ENCODE results near the gene RASSF5.

DNA sequence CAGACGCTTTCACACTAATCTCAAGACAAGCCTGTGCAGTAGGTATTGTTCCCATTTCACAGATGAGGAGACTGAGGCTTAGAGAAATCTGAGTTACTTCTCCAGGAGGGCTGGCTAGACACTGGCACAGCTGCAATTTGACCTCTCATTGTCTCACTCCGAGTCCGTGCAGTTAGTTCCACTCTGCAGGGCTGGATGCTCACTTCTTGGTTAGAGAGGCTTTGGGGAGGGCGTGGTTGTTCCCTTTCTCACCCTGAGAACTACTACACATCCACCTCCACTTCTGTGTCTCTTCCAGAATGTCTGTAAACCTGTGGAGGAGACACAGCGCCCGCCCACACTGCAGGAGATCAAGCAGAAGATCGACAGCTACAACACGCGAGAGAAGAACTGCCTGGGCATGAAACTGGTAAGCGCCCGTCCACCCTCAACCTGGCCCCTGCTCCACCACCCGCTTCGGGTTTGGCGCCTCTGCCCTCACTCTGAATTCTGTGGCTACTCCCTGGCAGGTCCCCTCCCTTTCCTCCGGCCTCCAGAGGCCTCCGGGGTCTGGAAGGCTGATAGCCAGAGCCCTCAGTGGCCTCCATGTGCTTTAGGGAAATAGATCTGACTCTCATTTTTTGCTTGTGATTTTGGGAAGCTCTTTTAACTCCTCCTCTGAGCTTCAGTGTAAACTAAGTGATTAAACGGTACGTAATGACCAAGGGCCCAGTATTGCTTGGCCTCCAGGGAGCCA, 75.8 kb downstream of the RASSF5 start:
- TF ChIP-seq, protein P1, sequence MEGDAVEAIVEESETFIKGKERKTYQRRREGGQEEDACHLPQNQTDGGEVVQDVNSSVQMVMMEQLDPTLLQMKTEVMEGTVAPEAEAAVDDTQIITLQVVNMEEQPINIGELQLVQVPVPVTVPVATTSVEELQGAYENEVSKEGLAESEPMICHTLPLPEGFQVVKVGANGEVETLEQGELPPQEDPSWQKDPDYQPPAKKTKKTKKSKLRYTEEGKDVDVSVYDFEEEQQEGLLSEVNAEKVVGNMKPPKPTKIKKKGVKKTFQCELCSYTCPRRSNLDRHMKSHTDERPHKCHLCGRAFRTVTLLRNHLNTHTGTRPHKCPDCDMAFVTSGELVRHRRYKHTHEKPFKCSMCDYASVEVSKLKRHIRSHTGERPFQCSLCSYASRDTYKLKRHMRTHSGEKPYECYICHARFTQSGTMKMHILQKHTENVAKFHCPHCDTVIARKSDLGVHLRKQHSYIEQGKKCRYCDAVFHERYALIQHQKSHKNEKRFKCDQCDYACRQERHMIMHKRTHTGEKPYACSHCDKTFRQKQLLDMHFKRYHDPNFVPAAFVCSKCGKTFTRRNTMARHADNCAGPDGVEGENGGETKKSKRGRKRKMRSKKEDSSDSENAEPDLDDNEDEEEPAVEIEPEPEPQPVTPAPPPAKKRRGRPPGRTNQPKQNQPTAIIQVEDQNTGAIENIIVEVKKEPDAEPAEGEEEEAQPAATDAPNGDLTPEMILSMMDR (IDR thresholded peaks at IDR 0.05) = no peak
- TF ChIP-seq CBFB (CRISPR knock-in tag; IDR thresholded peaks at IDR 0.05; ENCODE audit: low read depth) (no peak), ZNF263 (CRISPR knock-in tag; IDR thresholded peaks at IDR 0.05; ENCODE audit: low read depth) (no peak), AFF4 (CRISPR knock-in tag; IDR thresholded peaks at IDR 0.05; ENCODE audit: borderline replicate concordance) (no peak), TEAD4 (CRISPR knock-in tag; IDR thresholded peaks at IDR 0.05) (no peak), TP53 (CRISPR knock-in tag; IDR thresholded peaks at IDR 0.05) (no peak), ZNF416 (CRISPR knock-in tag; IDR thresholded peaks at IDR 0.05) (no peak), E2F1 (CRISPR knock-in tag; IDR thresholded peaks at IDR 0.05) (no peak), RELA (CRISPR knock-in tag; IDR thresholded peaks at IDR 0.05; ENCODE audit: borderline replicate concordance) (no peak)

Measured in WTC11 (cell line).